Astrocyte of the cerebellum (primary cell): ENCODE data around the gene CHRM2.
A peak's percentile ranks its signal among the peaks of the same experiment; 100 is the strongest.

ENCODE experiments used
- DNase-seq: peaks from one replicate; pipeline ENCODE4 v3.0.0-alpha.2; 2011; ENCODE audit warnings: low read depth
- H3K4me3 ChIP-seq: 2 replicates; pipeline ENCODE4 v1.5.1; 2011; ENCODE audit warnings: mild to moderate bottlenecking, low read depth, low read length, moderate library complexity
- in situ Hi-C: cut with HindIII; loops from 2 replicates; pipeline ENCODE4 v1.10.0; 2017; ENCODE audit warnings: low sequenced_read_pairs
- TF ChIP-seq, protein P1 (sequence below): IDR thresholded peaks from 2 replicates; pipeline ENCODE4 v1.5.1; 2012; ENCODE audit warnings: low read length, low read depth, moderate library complexity, mild to moderate bottlenecking; ENCODE audit errors: missing control alignments

The CHRM2 gene

DNA sequence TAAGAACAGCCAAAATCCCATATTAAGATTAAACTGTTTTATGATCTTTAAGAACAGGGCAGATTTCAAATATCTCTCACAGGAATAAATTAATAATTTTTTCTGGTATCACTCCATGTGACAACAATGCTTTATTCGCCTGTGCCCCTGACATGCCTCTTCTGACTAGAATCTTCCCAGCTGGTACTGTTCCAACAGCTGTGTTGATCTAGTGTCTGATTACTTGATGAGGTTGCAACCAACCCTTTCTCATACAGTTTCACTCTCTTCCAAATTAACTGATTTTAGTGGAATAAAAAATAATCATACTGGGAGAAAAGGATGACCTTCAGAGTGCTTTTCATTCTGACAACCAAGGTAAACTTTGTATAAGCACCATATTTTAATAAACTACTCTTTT, 151.9 kb downstream of the CHRM2 start:
- TF ChIP-seq, protein P1, sequence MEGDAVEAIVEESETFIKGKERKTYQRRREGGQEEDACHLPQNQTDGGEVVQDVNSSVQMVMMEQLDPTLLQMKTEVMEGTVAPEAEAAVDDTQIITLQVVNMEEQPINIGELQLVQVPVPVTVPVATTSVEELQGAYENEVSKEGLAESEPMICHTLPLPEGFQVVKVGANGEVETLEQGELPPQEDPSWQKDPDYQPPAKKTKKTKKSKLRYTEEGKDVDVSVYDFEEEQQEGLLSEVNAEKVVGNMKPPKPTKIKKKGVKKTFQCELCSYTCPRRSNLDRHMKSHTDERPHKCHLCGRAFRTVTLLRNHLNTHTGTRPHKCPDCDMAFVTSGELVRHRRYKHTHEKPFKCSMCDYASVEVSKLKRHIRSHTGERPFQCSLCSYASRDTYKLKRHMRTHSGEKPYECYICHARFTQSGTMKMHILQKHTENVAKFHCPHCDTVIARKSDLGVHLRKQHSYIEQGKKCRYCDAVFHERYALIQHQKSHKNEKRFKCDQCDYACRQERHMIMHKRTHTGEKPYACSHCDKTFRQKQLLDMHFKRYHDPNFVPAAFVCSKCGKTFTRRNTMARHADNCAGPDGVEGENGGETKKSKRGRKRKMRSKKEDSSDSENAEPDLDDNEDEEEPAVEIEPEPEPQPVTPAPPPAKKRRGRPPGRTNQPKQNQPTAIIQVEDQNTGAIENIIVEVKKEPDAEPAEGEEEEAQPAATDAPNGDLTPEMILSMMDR: no peak
- no peak for DNase-seq
- in situ Hi-C loops: no loop called here
- H3K4me3 ChIP-seq: no peak overlapping the region

DNA sequence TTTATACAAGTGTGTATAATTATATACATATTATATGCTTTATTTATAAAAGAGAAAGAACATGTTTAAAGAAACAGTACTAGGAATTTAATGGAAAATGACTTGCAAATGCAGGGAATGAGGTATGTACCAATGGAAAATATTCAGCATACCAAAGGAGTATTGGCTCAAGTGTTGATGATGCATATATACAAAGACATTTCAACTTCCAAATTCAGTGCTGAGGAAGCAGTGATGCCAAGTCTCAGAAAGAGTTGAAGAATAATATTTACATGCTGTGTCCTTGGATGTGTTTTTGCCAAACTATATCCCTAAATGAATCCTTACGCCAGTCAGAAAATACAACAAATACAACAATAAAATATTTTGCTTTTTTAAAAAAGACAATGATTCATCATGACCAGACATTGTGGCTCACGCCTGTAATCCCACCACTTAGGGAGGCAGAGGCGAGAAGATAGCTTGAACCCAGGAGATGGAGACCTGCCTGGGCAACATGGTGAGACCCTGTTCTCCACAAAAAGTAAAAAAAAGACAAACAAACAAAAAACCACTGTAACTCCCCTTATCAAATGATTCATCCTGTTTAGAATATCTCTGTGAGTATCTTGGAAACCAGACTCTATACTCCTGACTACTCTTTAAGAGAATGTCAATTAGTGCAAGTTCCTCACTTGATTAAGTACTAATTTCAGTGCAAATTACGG, 157.2 kb downstream of the CHRM2 start:
- H3K4me3 ChIP-seq: no peak overlapping the region
- TF ChIP-seq, protein P1: no peak
- DNase-seq: peak; percentile 50
- in situ Hi-C loops: no loop called here

DNA sequence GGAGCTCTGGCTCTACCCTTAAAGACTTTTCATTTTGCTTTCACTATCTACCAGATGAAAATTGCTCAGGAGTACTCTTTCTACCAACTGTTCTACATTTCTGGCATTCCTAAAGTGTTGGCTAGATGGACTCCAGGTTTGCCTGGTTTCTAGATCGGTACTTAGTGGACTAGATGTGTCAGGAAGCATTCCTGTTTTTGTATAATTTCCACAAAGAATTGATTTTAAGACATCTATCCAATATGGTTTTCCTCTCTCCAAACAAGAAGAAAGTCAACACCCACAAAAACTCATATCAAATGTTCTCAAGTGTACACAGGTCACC, 157.7 kb downstream of the CHRM2 start:
- DNase-seq: no peak
- in situ Hi-C loops: no loop called here
- TF ChIP-seq, protein P1: no peak
- no peak overlapping the region for H3K4me3 ChIP-seq

DNA sequence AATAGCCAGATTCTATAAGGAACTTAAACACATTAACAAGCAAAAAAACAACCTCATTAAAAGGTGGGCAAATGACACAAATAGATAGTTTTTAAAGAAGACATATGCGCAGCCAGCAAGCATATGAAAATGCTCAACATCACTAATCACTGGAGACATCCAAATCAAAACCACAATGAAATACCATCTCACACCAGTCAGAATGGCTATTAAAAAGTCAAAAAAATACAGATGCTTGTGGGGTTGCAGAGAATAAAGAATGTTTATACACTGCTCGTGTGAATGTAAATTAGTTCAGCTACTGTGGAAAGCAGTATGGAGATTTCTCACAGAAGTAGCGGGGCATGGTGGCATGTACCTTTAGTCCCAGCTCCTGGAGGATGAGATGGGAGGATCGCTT, 164.0 kb downstream of the CHRM2 start:
- in situ Hi-C loops: no loop called here
- H3K4me3 ChIP-seq: no peak overlapping the region
- TF ChIP-seq, protein P1: no peak
- no peak for DNase-seq

DNA sequence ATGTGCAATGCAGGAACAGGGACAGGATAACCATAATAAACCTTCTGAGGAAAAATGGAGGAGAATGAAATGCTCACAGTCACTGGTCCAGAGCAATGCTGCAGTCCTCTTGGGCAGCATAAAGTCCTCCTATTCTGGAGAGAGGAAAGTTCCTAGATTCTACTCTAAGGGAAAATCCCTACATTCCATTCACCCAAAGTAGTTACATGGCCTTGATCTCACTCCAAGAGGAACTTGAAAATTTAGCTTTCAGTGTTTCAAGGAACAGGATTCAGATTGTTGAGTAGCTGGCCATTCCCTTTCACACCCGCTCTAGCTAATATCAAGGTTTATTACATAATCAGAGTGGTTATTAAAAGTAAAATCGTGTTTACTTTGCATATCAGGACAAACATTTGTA, 168.3 kb downstream of the CHRM2 start:
- H3K4me3 ChIP-seq: no peak overlapping the region
- in situ Hi-C loops: no loop called here
- no peak for DNase-seq
- TF ChIP-seq, protein P1: no peak

DNA sequence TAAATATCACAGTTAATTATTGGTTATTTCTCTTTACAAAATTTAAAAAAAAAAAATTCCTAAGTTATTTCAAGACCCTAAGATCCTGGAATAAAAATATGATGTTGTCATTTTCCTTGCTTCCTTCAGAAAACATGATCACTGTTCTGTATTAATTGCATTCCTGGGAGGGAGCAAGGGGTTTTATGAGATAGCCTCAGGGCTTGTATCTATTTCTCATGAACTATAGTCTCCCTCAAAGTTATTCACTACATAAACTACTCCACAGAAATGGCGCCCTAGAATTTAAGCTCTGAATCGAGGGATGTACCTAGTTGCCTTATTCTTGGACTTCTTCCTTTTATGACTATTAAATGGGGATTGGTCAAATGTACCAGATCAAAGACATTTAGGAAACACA, 170.3 kb downstream of the CHRM2 start:
- in situ Hi-C loops: no loop called here
- H3K4me3 ChIP-seq: no peak overlapping the region
- no peak for DNase-seq
- TF ChIP-seq, protein P1: no peak

DNA sequence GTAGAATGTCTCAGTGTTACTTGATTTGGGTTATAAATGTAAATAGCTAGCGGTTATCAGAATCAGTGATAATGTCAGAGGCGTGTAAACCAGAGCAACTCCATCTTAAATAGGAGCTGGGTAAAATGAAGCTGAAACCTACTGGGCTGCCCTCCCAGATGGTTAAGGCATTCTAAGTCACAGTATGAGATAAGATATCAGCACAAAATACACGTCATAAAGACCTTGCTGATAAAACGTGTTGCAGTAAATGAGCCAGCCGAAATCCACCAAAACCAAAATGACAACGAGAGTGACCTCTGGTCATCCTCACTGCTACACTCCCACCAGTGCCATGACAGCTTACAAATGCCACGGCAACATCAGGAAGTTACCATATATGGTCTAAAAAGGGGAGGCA, 172.3 kb downstream of the CHRM2 start:
- DNase-seq: no peak
- no peak overlapping the region for H3K4me3 ChIP-seq
- TF ChIP-seq, protein P1: no peak
- in situ Hi-C loops: no loop called here
